Epithelial cell of esophagus (primary cell): ENCODE measurements around the gene KRTAP19-5.
A peak's percentile ranks its signal among the peaks of the same experiment; 100 is the strongest.

Experiments
- DNase-seq: peaks from one replicate; pipeline ENCODE4 v3.0.0; 2010; ENCODE audit warnings: low read depth
- H3K4me3 ChIP-seq: 2 replicates; pipeline ENCODE4 v1.5.1; 2011; ENCODE audit warnings: mild to moderate bottlenecking, low read length, control low read depth
- TF ChIP-seq, protein P1 (sequence below): IDR thresholded peaks from 2 replicates; pipeline ENCODE4 v1.5.1; 2011; ENCODE audit warnings: low read depth, mild to moderate bottlenecking, low read length, control low read depth, inconsistent platforms; ENCODE audit not compliant: insufficient read depth; ENCODE audit errors: missing control alignments

Gene KRTAP19-5

DNA sequence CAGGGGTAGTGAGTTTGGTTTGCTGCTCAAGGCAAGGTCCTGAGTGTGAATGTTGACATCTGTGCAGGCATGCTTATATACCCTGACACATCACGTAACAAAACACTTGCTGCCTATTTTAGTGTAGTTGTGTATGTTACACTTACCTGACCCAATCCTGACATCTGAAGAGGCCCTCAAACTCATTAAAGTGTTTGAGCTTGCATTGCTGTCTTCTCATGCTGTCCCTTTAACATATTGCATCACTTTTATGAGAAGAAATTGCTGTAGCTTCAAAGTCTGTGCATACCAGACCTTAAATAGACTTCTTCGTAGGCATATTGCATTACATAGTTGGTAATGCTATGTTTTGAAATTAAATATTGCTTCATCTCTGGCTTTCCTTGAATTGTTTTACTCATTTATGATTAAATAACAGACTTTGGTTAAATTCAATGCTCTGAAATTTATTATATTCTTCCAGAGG is 9.9 kb downstream of the KRTAP19-5 start, which contains the start of gene KRTAP19-3:
Gene KRTAP19-3, minus strand, starts transcription at position 51 of the 466 bp plus-strand sequence. CDS start 56 bp downstream, outside the sequence.
- peak; percentile 17 for DNase-seq
- TF ChIP-seq, protein P1, sequence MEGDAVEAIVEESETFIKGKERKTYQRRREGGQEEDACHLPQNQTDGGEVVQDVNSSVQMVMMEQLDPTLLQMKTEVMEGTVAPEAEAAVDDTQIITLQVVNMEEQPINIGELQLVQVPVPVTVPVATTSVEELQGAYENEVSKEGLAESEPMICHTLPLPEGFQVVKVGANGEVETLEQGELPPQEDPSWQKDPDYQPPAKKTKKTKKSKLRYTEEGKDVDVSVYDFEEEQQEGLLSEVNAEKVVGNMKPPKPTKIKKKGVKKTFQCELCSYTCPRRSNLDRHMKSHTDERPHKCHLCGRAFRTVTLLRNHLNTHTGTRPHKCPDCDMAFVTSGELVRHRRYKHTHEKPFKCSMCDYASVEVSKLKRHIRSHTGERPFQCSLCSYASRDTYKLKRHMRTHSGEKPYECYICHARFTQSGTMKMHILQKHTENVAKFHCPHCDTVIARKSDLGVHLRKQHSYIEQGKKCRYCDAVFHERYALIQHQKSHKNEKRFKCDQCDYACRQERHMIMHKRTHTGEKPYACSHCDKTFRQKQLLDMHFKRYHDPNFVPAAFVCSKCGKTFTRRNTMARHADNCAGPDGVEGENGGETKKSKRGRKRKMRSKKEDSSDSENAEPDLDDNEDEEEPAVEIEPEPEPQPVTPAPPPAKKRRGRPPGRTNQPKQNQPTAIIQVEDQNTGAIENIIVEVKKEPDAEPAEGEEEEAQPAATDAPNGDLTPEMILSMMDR, result no peak
- H3K4me3 ChIP-seq, result no peak within 1 kb of the TSS

DNA sequence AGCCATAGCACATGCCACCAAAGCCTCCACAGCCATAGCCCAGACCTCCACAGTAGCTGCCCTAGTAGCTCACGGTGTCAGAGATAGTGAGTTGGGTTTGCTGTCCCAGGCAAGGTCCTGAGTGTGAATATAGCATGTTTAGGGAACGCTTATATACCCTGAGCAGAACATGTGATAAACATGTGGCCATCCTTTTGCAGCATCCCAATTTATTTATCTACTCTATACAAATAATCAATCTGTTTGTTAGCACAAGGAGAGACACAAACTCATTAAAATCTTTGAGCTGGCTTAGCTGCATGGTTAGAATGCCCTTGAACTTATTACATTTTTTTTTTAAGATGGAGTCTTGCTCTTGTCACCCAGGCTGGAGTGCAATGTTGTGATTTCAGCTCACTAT is 14.6 kb downstream of the KRTAP19-5 start, which contains the start of gene KRTAP19-2:
Gene KRTAP19-2, minus strand, starts transcription at position 101 of the 400 bp plus-strand sequence. Its CDS starts 88 bp downstream, at position 13.
- H3K4me3 ChIP-seq, result no peak within 1 kb of the TSS
- TF ChIP-seq, protein P1, result no peak

DNA sequence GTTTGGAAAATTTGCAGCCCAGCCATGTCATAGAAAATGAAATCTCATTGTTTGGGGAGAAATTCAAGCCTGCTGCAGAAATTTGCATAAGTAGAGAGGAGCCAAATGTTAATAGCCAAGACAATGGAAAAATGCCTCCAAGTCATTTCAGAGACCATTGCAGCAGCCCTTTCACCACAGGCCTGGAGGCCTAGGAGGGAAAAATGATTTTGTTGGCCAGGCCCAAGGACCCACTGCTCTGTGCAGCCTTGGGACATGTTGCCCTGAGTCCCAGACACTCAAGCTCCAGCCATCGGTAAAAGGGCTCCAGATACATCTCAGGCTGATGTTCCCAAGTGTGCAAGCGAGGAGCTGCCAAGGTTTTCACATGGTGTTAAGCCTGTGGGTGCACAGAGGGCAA is 15.8 kb downstream of the KRTAP19-5 start:
- no peak for DNase-seq
- TF ChIP-seq, protein P1, result no peak
- H3K4me3 ChIP-seq, result no peak overlapping the region

More for the DNA sequence above, 14.6 kb downstream of the KRTAP19-5 start, which contains the start of gene KRTAP19-2:
- no peak for DNase-seq

DNA sequence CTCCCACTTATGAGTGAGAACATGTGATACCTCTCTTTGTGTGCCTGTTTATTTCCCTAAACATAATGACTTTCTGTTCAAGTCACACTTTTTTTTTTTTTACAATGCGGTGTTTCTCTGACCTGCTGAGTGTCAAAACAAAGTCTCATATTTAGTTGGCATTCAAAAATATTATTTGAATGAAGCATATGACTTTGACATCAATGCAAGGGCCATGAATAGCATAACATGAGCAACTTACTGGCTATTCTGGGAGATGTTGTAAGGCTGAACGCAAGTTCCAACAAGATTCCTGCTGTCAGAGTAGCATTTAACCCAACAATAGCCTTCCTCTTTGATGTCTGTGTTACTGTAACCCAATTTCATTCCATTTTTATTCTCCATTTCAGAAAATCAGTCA is 19.8 kb downstream of the KRTAP19-5 start:
- peak; percentile 85 for DNase-seq
- no peak overlapping the region for H3K4me3 ChIP-seq
- TF ChIP-seq, protein P1, result no peak

DNA sequence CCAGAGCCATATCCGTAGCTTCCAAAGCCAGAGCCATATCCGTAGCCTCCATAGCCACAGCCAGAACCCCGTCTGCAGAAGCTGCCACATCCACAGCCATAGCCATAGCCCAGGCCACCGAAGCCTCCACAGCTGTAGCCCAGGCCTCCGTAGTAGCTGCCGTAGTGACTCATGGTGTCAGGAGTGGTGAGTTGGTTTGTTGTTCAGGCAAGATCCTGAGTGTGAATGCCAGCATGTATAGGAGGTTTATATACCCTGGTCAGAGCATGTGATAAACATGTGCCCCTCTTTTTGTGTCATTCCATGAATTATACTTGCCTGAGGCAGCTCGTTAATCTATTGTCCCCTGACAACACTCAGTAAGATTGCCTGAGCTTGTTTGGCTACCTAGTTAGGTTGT is 21.8 kb downstream of the KRTAP19-5 start, which contains the start of gene KRTAP19-1:
Gene KRTAP19-1, minus strand, starts transcription at position 223 of the 400 bp plus-strand sequence. Its CDS starts 50 bp downstream, at position 173.
- DNase-seq, result peak; percentile 64
- TF ChIP-seq, protein P1, result no peak
- H3K4me3 ChIP-seq, result no peak within 1 kb of the TSS

DNA sequence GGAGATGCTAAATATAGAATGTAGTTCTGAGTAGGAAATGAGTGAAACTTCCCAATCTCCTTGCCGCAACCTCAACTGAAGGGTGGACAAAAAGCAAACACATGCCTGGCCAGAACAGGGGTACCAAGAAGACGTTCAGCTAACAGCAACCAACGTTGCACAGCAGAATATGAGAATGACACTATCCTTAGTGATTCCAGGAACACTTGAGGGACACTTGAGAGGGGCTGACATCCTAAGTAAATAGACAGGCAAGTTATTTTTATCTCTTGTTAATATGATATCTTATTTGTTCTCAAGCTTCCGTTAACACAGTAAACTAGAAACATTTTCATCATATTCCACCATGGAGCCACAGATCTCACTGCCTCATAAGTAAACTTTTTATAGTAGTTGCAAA is 22.7 kb downstream of the KRTAP19-5 start:
- no peak overlapping the region for H3K4me3 ChIP-seq
- TF ChIP-seq, protein P1, result no peak
- no peak for DNase-seq

DNA sequence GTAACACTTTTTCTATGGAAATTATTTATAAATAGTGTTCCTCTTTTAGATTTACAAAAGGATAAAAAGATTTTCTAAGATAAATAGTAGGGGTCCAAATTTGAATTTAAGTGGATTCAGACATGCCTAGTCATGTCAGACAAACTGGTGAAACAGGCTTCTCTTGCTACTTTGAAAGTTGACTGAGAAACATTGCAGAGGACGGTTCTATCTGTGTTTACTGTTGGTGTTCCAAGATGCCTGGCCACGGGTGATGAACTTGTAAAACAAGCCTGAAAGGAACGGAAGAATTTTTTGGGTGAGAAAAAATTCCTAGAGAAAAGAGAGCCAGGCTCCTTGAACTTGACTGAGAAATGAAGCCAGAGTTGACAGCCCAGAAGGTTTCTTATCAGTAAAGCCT is 23.9 kb downstream of the KRTAP19-5 start:
- no peak overlapping the region for H3K4me3 ChIP-seq
- TF ChIP-seq, protein P1, result no peak
- DNase-seq, result peak; percentile 79
